Measurements from ENCODE around the gene CCDC149. TPM values are rescaled to one million over a fixed set of nuclear protein-coding genes. Genes with fewer than 3 reads are reported as not detected.
A peak's percentile ranks its signal among the peaks of the same experiment; 100 is the strongest.

The CCDC149 gene
- total RNA-seq, 1 experiment from 2014 or later, result 5.3 TPM

DNA sequence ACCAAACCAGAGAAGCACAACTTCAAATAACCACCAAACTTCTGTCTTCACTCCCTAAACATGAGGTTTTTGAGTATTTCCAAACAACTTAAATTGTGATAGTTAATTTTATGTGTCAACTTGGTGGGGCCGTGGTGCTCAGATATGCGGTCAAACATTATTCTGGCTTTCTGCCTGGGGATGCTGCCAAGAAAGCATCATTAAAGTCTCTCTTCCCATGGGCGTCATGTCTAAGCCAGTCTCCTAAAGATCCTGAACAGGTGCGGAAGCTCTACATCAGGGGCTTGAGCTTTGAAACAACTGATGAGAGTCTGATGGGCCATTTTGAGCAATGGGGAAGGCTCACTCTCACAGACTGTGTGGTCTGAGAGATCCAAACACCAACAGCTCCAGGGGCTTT, 141.6 kb downstream of the CCDC149 start (continued):
- TF ChIP-seq, protein P1, sequence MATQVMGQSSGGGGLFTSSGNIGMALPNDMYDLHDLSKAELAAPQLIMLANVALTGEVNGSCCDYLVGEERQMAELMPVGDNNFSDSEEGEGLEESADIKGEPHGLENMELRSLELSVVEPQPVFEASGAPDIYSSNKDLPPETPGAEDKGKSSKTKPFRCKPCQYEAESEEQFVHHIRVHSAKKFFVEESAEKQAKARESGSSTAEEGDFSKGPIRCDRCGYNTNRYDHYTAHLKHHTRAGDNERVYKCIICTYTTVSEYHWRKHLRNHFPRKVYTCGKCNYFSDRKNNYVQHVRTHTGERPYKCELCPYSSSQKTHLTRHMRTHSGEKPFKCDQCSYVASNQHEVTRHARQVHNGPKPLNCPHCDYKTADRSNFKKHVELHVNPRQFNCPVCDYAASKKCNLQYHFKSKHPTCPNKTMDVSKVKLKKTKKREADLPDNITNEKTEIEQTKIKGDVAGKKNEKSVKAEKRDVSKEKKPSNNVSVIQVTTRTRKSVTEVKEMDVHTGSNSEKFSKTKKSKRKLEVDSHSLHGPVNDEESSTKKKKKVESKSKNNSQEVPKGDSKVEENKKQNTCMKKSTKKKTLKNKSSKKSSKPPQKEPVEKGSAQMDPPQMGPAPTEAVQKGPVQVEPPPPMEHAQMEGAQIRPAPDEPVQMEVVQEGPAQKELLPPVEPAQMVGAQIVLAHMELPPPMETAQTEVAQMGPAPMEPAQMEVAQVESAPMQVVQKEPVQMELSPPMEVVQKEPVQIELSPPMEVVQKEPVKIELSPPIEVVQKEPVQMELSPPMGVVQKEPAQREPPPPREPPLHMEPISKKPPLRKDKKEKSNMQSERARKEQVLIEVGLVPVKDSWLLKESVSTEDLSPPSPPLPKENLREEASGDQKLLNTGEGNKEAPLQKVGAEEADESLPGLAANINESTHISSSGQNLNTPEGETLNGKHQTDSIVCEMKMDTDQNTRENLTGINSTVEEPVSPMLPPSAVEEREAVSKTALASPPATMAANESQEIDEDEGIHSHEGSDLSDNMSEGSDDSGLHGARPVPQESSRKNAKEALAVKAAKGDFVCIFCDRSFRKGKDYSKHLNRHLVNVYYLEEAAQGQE (IDR thresholded peaks at IDR 0.05; ENCODE audit: low read depth), result no peak
- TF ChIP-seq MAX (IDR thresholded peaks at IDR 0.05), result no peak

DNA sequence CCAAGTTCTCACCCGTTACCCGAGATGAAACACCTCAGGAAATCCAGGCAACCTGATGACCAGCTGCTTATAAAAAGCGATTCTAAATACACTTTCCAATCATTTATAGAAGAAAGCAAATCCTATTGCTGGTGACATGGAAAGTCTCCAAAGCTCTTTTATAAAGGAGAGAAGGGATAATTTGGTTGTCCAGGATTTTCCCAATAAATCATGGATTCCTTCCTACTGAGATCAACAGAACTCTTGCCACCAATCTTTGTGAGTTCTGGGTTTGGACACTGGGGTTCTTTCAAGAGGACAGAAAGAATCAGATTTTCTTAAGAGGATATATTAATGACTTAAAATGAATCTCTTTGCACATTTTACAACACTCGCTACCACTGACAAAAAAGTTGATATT, 142.2 kb downstream of the CCDC149 start:
- no peak overlapping the region for H2AFZ ChIP-seq (ENCODE audit: low read depth, low read length, poor library complexity, severe bottlenecking)
- CTCF ChIA-PET, result no interaction called here

More for the DNA sequence above, 142.2 kb downstream of the CCDC149 start:
- H4K20me1 ChIP-seq (ENCODE audit: insufficient read depth), result no peaks in the 10 kb centered on the region
- H3K9me3 ChIP-seq (ENCODE audit: control insufficient read depth in 1 of 2, insufficient read depth in 1 of 2, low read depth in 1 of 2, low read length in 2 of 2), result no peaks in the 10 kb centered on the region
- H3K4me3 ChIP-seq (replicated peaks in 1 of 2; ENCODE audit: low read depth in 1 of 2, low read length in 2 of 2), result no peak overlapping the region
- TF ChIP-seq ZBTB33 (IDR thresholded peaks at IDR 0.05; ENCODE audit: extremely low read depth, insufficient replicate concordance, low read length) (no peak), CEBPB (IDR thresholded peaks at IDR 0.05; ENCODE audit: low read depth) (no peak), EGR1 (IDR thresholded peaks at IDR 0.05; ENCODE audit: low read depth) (no peak), ZNF274 (IDR thresholded peaks at IDR 0.05; ENCODE audit: low read depth, low read length) (no peak), POLR2A (IDR thresholded peaks at IDR 0.05; ENCODE audit: borderline replicate concordance, extremely low read depth, insufficient read depth, insufficient read length) (no peak), EZH2phosphoT487 (IDR thresholded peaks at IDR 0.05; ENCODE audit: borderline replicate concordance) (no peak), YY1 (IDR thresholded peaks at IDR 0.05; ENCODE audit: extremely low read depth, insufficient replicate concordance, low read depth, low read length) (no peak)
- H3K9me2 ChIP-seq (ENCODE audit: insufficient read depth), result no peaks in the 10 kb centered on the region
- ATAC-seq (no peak), DNase-seq (ENCODE audit: low read depth, low spot score) (no peak)
- no TSS peak for BruUV-seq (replicated peaks)
- no peaks in the 10 kb centered on the region for H3K36me3 ChIP-seq (ENCODE audit: control insufficient read depth in 1 of 2, insufficient read depth in 2 of 2, low read length in 2 of 2)
- H3K4me1 ChIP-seq (ENCODE audit: control insufficient read depth in 1 of 2, insufficient read depth in 2 of 2, low read length in 2 of 2), result peaks cover 0 to 14% of the 10 kb centered on the region in 2 experiments; a peak in 2 of 4 replicates
- H3K9ac ChIP-seq (ENCODE audit: low read length), result no peak overlapping the region
- POLR2A ChIA-PET, result no interaction called here
- no peak overlapping the region for H3K27ac ChIP-seq (ENCODE audit: low read depth, low read length)
- intact Hi-C loops (cut with micrococcal nuclease), result no loop called here
- peak overlapping the region; percentile 47 for H3K4me2 ChIP-seq (ENCODE audit: low read length)
- RAD21 ChIA-PET (ENCODE audit: low non-redundant PET in 1 of 2, low total read pairs in 2 of 2, uncharacterized antibody in 2 of 2, unreplicated experiment in 2 of 2), result interaction anchor here in 1 of 2 experiments (0.6 kb wide), 1 partner anchor 44 kb away, joined by 6 read pairs; no protein-coding TSS in a partner anchor
- no peaks in the 10 kb centered on the region for H3K27me3 ChIP-seq (ENCODE audit: insufficient read depth, low read length)
- H3K79me2 ChIP-seq (ENCODE audit: insufficient read depth, low read length), result no peaks in the 10 kb centered on the region
